OCI-LY3 (cell line): Measurements from ENCODE around the gene GUCY1A2.

Source experiments
- EZH2phosphoT487 ChIP-seq: fragments of 200-600 bp; shearing (Covaris generic); IDR thresholded peaks from 2 replicates; pipeline ENCODE4 v1.6.1; 2018; ENCODE audit warnings: antibody characterized with exemption, mixed run types, low read depth
- TF ChIP-seq, protein P1 (sequence below): fragments of 200-600, 300-600 bp; sonication (generic); IDR thresholded peaks from 2 replicates; pipeline ENCODE4 v1.5.1; 2014; ENCODE audit warnings: antibody characterized with exemption, low read length, low read depth

- TF ChIP-seq, protein P1, sequence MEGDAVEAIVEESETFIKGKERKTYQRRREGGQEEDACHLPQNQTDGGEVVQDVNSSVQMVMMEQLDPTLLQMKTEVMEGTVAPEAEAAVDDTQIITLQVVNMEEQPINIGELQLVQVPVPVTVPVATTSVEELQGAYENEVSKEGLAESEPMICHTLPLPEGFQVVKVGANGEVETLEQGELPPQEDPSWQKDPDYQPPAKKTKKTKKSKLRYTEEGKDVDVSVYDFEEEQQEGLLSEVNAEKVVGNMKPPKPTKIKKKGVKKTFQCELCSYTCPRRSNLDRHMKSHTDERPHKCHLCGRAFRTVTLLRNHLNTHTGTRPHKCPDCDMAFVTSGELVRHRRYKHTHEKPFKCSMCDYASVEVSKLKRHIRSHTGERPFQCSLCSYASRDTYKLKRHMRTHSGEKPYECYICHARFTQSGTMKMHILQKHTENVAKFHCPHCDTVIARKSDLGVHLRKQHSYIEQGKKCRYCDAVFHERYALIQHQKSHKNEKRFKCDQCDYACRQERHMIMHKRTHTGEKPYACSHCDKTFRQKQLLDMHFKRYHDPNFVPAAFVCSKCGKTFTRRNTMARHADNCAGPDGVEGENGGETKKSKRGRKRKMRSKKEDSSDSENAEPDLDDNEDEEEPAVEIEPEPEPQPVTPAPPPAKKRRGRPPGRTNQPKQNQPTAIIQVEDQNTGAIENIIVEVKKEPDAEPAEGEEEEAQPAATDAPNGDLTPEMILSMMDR, result no peak
- TF ChIP-seq EZH2phosphoT487, result no peak
Observed at GRCh38 chr11:106999196-106999595, 19.1 kb downstream of the GUCY1A2 start.
